ENCODE measurements around the gene CHCHD6. TPM values are rescaled to one million over a fixed set of nuclear protein-coding genes. Genes with fewer than 3 reads are reported as not detected.

Gene CHCHD6
- total and polyA plus RNA-seq, 2 of the 4 experiments (the other 2 are of a cell fraction): 18.8 to 28.9 TPM

DNA sequence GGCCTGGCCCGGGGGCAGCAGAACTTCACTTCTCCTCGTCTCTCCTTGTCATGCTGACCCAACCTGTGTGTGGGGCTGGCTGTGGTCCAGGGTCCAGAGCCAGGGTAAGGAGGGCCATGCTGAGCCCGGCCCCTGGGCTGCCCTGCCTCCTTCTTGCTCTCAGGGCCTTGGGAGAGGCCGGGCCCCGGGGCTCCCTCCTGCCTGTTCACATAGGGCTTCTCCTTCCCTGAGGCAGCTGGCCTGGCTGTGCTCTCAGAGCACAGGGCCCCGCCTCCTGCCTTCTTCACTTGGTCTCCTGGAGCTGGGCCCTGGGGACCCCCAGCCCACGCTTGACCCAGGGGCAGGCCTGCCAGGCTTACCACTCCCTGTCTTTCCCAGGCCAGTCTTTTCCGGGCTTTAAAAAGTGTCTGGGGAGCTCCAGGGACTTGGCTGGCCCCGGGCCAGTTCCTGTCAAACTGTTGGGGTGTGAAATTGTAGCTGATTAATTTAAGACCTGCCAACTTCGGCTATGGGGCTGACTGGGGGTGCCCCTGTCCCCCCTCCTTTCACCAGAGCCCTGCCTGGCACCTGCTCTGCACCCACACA lies 290.7 kb downstream of the CHCHD6 start:
- Histone ChIP-seq H2BK20ac (ENCODE audit: low read depth, low read length) (no peak overlapping the region), H3K9ac (ENCODE audit: low read depth, low read length) (no peak overlapping the region), H4K5ac (ENCODE audit: low read depth, low read length) (no peak overlapping the region), H3K27ac (ENCODE audit: insufficient read depth, low read length) (no peak overlapping the region), H3K4me3 (ENCODE audit: insufficient read depth, low read depth, low read length) (no peak overlapping the region), H4K8ac (ENCODE audit: low read depth in 2 of 2, low read length in 2 of 2) (no peak overlapping the region), H3K4me2 (ENCODE audit: low read depth, low read length) (no peak overlapping the region), H3K56ac (ENCODE audit: extremely low read depth, insufficient read depth, low read length) (no peak overlapping the region), H3K18ac (ENCODE audit: low read depth, low read length) (no peak overlapping the region), H3K36me3 (ENCODE audit: control insufficient read depth, insufficient read depth, low read length) (peaks cover 36% of the 10 kb centered on the region), H3K27me3 (ENCODE audit: control insufficient read depth, insufficient read depth, low read length) (no peaks in the 10 kb centered on the region), H2BK15ac (ENCODE audit: low read depth, low read length) (no peak overlapping the region), H3K9me3 (ENCODE audit: control insufficient read depth, insufficient read depth, low read length) (no peaks in the 10 kb centered on the region), H4K20me1 (ENCODE audit: insufficient read depth, low read length) (peaks cover 84% of the 10 kb centered on the region), H2AK9ac (replicated peaks; ENCODE audit: low read depth, low read length, poor library complexity) (no peak overlapping the region), H3K79me1 (ENCODE audit: low read depth in 1 of 2, low read length in 2 of 2) (peaks cover 24 to 72% of the 10 kb centered on the region in 2 experiments), H3K9me1 (ENCODE audit: insufficient read depth, low read length) (peaks cover 11% of the 10 kb centered on the region; the same call in 1 of the 2 replicates), H2AFZ (replicated peaks; ENCODE audit: low read length, poor library complexity) (no peak overlapping the region), H4K91ac (ENCODE audit: insufficient read depth, low read depth, low read length) (no peak overlapping the region), H3K4ac (ENCODE audit: low read depth, low read length) (no peak overlapping the region), H3K4me1 (ENCODE audit: control insufficient read depth, insufficient read depth, low read length) (no peaks in the 10 kb centered on the region), H2AK5ac (ENCODE audit: low read depth, low read length) (no peak overlapping the region), H2BK120ac (ENCODE audit: low read depth, low read length) (no peak overlapping the region), H2BK5ac (ENCODE audit: low read depth, low read length, poor library complexity, severe bottlenecking) (no peak overlapping the region), H3K14ac (replicated peaks; ENCODE audit: low read depth, low read length) (no peak overlapping the region), H3K23ac (ENCODE audit: low read depth, low read length) (no peak overlapping the region)
- ATAC-seq (ENCODE audit: low read depth) (peak; percentile 16; the same call in 1 of the 2 replicates), DNase-seq (no peak)
- dilution Hi-C loops (cut with HindIII; ENCODE audit: low sequenced_read_pairs, unreplicated experiment): no loop called here
- CTCF ChIA-PET: interaction anchor here (1.2 kb wide), 1 partner anchor 242 kb away, joined by 3 read pairs; no protein-coding TSS in a partner anchor
- POLR2A ChIA-PET (ENCODE audit: unreplicated experiment): no interaction called here
- WGBS, 2 experiments (ENCODE audit: extremely low coverage in 2 of 2, insufficient read length in 1 of 2): 80% methylated on average over 1 of the region's 10 CpGs; no CpG with 5 or more reads in 1 of the 2 experiments
- in situ Hi-C loops (cut with MboI; ENCODE audit: low sequenced_read_pairs): no loop called here
- no TSS peak for BruUV-seq (replicated peaks)
- TF ChIP-seq, protein P1, sequence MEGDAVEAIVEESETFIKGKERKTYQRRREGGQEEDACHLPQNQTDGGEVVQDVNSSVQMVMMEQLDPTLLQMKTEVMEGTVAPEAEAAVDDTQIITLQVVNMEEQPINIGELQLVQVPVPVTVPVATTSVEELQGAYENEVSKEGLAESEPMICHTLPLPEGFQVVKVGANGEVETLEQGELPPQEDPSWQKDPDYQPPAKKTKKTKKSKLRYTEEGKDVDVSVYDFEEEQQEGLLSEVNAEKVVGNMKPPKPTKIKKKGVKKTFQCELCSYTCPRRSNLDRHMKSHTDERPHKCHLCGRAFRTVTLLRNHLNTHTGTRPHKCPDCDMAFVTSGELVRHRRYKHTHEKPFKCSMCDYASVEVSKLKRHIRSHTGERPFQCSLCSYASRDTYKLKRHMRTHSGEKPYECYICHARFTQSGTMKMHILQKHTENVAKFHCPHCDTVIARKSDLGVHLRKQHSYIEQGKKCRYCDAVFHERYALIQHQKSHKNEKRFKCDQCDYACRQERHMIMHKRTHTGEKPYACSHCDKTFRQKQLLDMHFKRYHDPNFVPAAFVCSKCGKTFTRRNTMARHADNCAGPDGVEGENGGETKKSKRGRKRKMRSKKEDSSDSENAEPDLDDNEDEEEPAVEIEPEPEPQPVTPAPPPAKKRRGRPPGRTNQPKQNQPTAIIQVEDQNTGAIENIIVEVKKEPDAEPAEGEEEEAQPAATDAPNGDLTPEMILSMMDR (conservative IDR thresholded peaks at IDR 0.05; ENCODE audit: low read depth, low read length): no peak
- TF ChIP-seq CHD1 (IDR thresholded peaks at IDR 0.05; ENCODE audit: low read depth, low read length) (no peak), MAFK (IDR thresholded peaks at IDR 0.05; ENCODE audit: low read depth, low read length) (no peak)
- TF ChIP-seq, protein P2, sequence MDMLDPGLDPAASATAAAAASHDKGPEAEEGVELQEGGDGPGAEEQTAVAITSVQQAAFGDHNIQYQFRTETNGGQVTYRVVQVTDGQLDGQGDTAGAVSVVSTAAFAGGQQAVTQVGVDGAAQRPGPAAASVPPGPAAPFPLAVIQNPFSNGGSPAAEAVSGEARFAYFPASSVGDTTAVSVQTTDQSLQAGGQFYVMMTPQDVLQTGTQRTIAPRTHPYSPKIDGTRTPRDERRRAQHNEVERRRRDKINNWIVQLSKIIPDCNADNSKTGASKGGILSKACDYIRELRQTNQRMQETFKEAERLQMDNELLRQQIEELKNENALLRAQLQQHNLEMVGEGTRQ (IDR thresholded peaks at IDR 0.05; ENCODE audit: low read depth, low read length): no peak
- intact Hi-C loops (cut with micrococcal nuclease): no loop called here

Data from IMR-90 (cell line).